ENCODE data around the gene PPP4C. TPM values are rescaled to one million over a fixed set of nuclear protein-coding genes. Genes with fewer than 3 reads are reported as not detected.

PPP4C gene
- total and polyA plus RNA-seq, 2 of the 8 experiments (the other 6 are each of a cell fraction or from before 2014, with no cell fraction given) = 148 to 298 TPM

DNA sequence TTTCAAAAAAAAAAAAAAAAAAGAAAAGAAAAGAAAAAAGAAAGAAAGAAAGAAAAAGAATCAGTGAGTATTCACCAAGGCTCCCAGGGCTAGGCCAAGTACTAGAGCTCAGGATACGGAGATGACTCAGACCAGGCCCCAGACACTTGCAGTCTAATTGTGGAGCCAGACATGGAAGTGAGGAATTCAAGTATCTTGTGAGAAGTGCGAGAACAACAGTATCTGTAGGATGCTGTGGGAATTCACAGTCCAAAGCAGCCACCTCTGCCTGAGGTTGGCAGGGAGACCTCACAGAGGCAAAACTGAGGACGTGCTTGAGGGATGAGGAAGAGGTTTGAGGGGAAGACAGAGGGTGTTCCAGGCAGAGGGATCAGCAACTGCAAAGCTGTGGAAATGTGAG is 24.3 kb upstream of the PPP4C start:
- no peak overlapping the region for H3K56ac ChIP-seq (replicated peaks; ENCODE audit: insufficient read length, low read depth, low read length)
- CTCF ChIA-PET (ENCODE audit: partially characterized antibody) = interaction anchor here (0.8 to 6.1 kb wide), 5 partner anchors 10 to 42 kb away, joined by 3 to 23 read pairs (median 3); partner anchors contain the start of gene TLCD3B
- no peak for TF ChIP-seq TEAD4 (IDR thresholded peaks at IDR 0.05; ENCODE audit: low read depth, low read length)
- no peak for TF ChIP-seq CTBP2 (IDR thresholded peaks at IDR 0.05; ENCODE audit: borderline replicate concordance, insufficient read depth, insufficient read length, low read length)
- no peak for TF ChIP-seq PHF8 (conservative IDR thresholded peaks at IDR 0.05; ENCODE audit: low read depth, low read length)
- no peak for TF ChIP-seq ASH2L (IDR thresholded peaks at IDR 0.05; ENCODE audit: low read length)
- no peak for TF ChIP-seq FOSL1 (IDR thresholded peaks at IDR 0.05; ENCODE audit: insufficient read depth, low read depth, low read length)
- no peak for TF ChIP-seq SIRT6 (IDR thresholded peaks at IDR 0.05; ENCODE audit: low read length)
- no peak for TF ChIP-seq GABPA (IDR thresholded peaks at IDR 0.05; ENCODE audit: borderline replicate concordance, insufficient read depth, low read length)
- TF ChIP-seq CREB1 (IDR thresholded peaks at IDR 0.05) = no peak
- no peak for TF ChIP-seq CBX8 (IDR thresholded peaks at IDR 0.05; ENCODE audit: borderline replicate concordance, low read depth, low read length)
- TF ChIP-seq SP4 (IDR thresholded peaks at IDR 0.05; ENCODE audit: low read length) = no peak
- no peak for TF ChIP-seq NANOG (IDR thresholded peaks at IDR 0.05; ENCODE audit: insufficient read depth, low read depth, low read length, poor library complexity, severe bottlenecking)
- no peak for TF ChIP-seq SRF (IDR thresholded peaks at IDR 0.05; ENCODE audit: low read depth, low read length)
- no peak for TF ChIP-seq RXRA (IDR thresholded peaks at IDR 0.05; ENCODE audit: insufficient read depth, low read depth, low read length)
- no peak for TF ChIP-seq SAP30 (IDR thresholded peaks at IDR 0.05; ENCODE audit: insufficient read depth, insufficient replicate concordance, low read length)
- TF ChIP-seq POLR2AphosphoS5 (IDR thresholded peaks at IDR 0.05; ENCODE audit: low read depth, low read length) = no peak

More for the DNA sequence above, 24.3 kb upstream of the PPP4C start:
- H3K79me2 ChIP-seq (ENCODE audit: control insufficient read depth in 1 of 2, insufficient read depth in 2 of 2, low read length in 2 of 2) = no peaks in the 10 kb centered on the region
- H4K5ac ChIP-seq (ENCODE audit: insufficient read length, low read depth, low read length) = no peak overlapping the region
- POLR2A ChIA-PET (ENCODE audit: partially characterized antibody) = interaction anchor here (7.6 kb wide), 1 partner anchor 15 kb away, joined by 88 read pairs; the partner anchor contains the start of gene ALDOA
- peak overlapping the region; percentile 62; the same call in 1 of the 2 replicates for H2BK12ac ChIP-seq (ENCODE audit: low read depth, low read length)
- H2BK120ac ChIP-seq (replicated peaks; ENCODE audit: low read depth, low read length) = no peak overlapping the region
- H2BK5ac ChIP-seq (ENCODE audit: low read depth, low read length) = no peak overlapping the region
- no peak overlapping the region for H2BK15ac ChIP-seq (ENCODE audit: low read length)
- H3K4me1 ChIP-seq (replicated peaks in 1 of 4; ENCODE audit: control insufficient read depth in 3 of 4, insufficient read depth in 4 of 4, low read length in 3 of 4) = peaks cover 0 to 4% (median 2%) of the 10 kb centered on the region in 4 experiments; a peak in 3 of 7 replicates
- H2AFZ ChIP-seq (ENCODE audit: low read length) = no peak overlapping the region
- no peaks in the 10 kb centered on the region for H3K9me3 ChIP-seq (ENCODE audit: insufficient read depth in 2 of 2, low read depth in 1 of 2, low read length in 1 of 2)
- DNase-seq (ENCODE audit: low read depth in 1 of 2, low spot score in 2 of 2) (no peak), FAIRE-seq (no peak)
- peaks cover 0 to 5% (median 2%) of the 10 kb centered on the region in 4 experiments; a peak in 2 of 7 replicates for H3K27me3 ChIP-seq (replicated peaks in 1 of 4; ENCODE audit: control insufficient read depth in 3 of 4, extremely low read depth in 1 of 4, insufficient read depth in 3 of 4, low read length in 3 of 4)
- 77% methylated on average over 3 of the region's 3 CpGs; no CpG with 5 or more reads in 1 of the 2 experiments for WGBS, 2 experiments (ENCODE audit: extremely low coverage in 1 of 2, insufficient coverage in 1 of 2, insufficient read length in 1 of 2, insufficient replicate concordance in 2 of 2, low coverage in 1 of 2, low lambda C conversion rate in 2 of 2, missing lambda C conversion rate in 1 of 2)
- no peak overlapping the region for H3K4ac ChIP-seq (replicated peaks; ENCODE audit: insufficient read length, low read depth, low read length)
- no peak overlapping the region for H3K27ac ChIP-seq (ENCODE audit: low read depth, low read length)
- H3K4me2 ChIP-seq (ENCODE audit: insufficient read depth in 1 of 2, low read depth in 2 of 2, low read length in 2 of 2) = no peak overlapping the region
- no peaks in the 10 kb centered on the region for H4K20me1 ChIP-seq (replicated peaks in 1 of 2; ENCODE audit: control insufficient read depth in 1 of 2, insufficient read depth in 2 of 2, low read length in 2 of 2)
- no peaks in the 10 kb centered on the region for H3K79me1 ChIP-seq (ENCODE audit: low read depth, low read length)
- H3K36me3 ChIP-seq (ENCODE audit: control insufficient read depth in 2 of 4, insufficient read depth in 4 of 4, low read length in 3 of 4) = no peaks in the 10 kb centered on the region
- peaks cover 6% of the 10 kb centered on the region for H3K23me2 ChIP-seq (ENCODE audit: low read depth, low read length)
- H3K14ac ChIP-seq (ENCODE audit: insufficient read length) = no peak overlapping the region
- H2BK20ac ChIP-seq (ENCODE audit: low read length) = no peak overlapping the region
- H4K8ac ChIP-seq (ENCODE audit: extremely low read depth, insufficient read depth, low read length) = no peak overlapping the region; the same call in 1 of the 2 replicates
- H3K4me3 ChIP-seq (ENCODE audit: extremely low read depth in 1 of 4, insufficient read depth in 2 of 4, low read depth in 3 of 4, low read length in 4 of 4) = no peak overlapping the region
- no peak overlapping the region for H3K9ac ChIP-seq (replicated peaks in 1 of 4; ENCODE audit: extremely low read depth in 1 of 4, low read depth in 3 of 4, low read length in 3 of 4)
- H2AK5ac ChIP-seq (ENCODE audit: low read depth, low read length) = 0 out of 2 replicates have a peak overlapping the region, but pooled peaks have one; percentile 95
- no peak overlapping the region for H3K23ac ChIP-seq (ENCODE audit: insufficient read length)
- no peak overlapping the region for H3K18ac ChIP-seq (ENCODE audit: extremely low read depth, low read length)
- H4K91ac ChIP-seq (replicated peaks; ENCODE audit: insufficient read length, low read length) = no peak overlapping the region
